ENCODE measurements around the gene HAGH. TPM values are rescaled to one million over a fixed set of nuclear protein-coding genes. Genes with fewer than 3 reads are reported as not detected.
A peak's percentile ranks its signal among the peaks of the same experiment; 100 is the strongest.

HAGH gene
- total RNA-seq, 1 donor from 2014 or later, result 69.1 TPM

DNA sequence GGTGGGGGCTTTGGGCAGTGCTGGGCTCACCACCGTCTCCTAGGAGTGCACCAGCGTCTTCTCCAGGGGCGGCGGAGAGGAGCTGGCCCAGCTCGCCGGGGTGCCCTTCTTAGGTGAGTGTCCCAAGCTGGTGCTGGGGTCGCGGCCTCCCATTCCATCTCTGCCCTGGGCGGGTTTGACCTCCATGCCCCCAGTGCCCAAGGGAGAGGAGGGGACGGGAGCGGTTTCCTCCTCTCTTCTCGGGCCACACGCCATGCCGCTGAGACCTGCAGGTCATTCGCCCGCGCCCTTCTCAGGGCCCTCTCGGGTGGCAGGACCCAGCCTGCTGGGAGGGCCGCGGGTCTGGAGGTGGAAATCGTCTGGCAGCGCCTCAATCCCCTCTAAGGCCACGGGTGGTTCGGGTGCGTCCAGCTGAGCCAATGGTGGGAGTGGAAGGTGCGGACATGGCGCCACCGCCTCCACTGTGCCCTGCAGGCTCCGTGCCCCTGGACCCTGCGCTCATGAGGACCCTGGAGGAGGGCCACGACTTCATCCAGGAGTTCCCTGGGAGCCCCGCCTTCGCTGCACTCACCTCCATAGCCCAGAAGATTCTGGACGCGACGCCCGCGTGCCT, 38.4 kb downstream of the HAGH start:
- H3K4me3 ChIP-seq, result no peak overlapping the region
- H3K9me3 ChIP-seq, result no peaks in the 10 kb centered on the region
- no peak for TF ChIP-seq CTCF (IDR thresholded peaks at IDR 0.05)
- DNase-seq (no peak), ATAC-seq (no peak)
- peaks cover 23% of the 10 kb centered on the region for H3K4me1 ChIP-seq
- no peaks in the 10 kb centered on the region for H3K27me3 ChIP-seq (ENCODE audit: low read depth)
- peaks cover 45% of the 10 kb centered on the region for H3K36me3 ChIP-seq
- intact Hi-C loops (cut with DNase I), result no loop called here
- H3K27ac ChIP-seq, result no peak overlapping the region

- no peaks in the 10 kb centered on the region for H3K27me3 ChIP-seq (ENCODE audit: low read depth)
- intact Hi-C loops (cut with DNase I), result no loop called here
- H3K9me3 ChIP-seq, result no peaks in the 10 kb centered on the region
- H3K4me1 ChIP-seq, result peaks cover 23% of the 10 kb centered on the region
- no peak for TF ChIP-seq CTCF (IDR thresholded peaks at IDR 0.05)
- DNase-seq (peak; percentile 42), ATAC-seq (no peak)
- H3K36me3 ChIP-seq, result peaks cover 45% of the 10 kb centered on the region
- no peak overlapping the region for H3K4me3 ChIP-seq
- H3K27ac ChIP-seq, result no peak overlapping the region
Measured at GRCh38 chr16:1787322-1788094, 39.1 kb downstream of the HAGH start.

GRCh38 chr16:1787056-1787321, 39.6 kb downstream of the HAGH start:
- TF ChIP-seq CTCF (IDR thresholded peaks at IDR 0.05), result no peak
- H3K27ac ChIP-seq, result no peak overlapping the region
- H3K9me3 ChIP-seq, result no peaks in the 10 kb centered on the region
- H3K27me3 ChIP-seq (ENCODE audit: low read depth), result no peaks in the 10 kb centered on the region
- intact Hi-C loops (cut with DNase I), result no loop called here
- DNase-seq (no peak), ATAC-seq (no peak)
- H3K36me3 ChIP-seq, result peaks cover 45% of the 10 kb centered on the region
- H3K4me1 ChIP-seq, result peaks cover 23% of the 10 kb centered on the region
- H3K4me3 ChIP-seq, result no peak overlapping the region

DNA sequence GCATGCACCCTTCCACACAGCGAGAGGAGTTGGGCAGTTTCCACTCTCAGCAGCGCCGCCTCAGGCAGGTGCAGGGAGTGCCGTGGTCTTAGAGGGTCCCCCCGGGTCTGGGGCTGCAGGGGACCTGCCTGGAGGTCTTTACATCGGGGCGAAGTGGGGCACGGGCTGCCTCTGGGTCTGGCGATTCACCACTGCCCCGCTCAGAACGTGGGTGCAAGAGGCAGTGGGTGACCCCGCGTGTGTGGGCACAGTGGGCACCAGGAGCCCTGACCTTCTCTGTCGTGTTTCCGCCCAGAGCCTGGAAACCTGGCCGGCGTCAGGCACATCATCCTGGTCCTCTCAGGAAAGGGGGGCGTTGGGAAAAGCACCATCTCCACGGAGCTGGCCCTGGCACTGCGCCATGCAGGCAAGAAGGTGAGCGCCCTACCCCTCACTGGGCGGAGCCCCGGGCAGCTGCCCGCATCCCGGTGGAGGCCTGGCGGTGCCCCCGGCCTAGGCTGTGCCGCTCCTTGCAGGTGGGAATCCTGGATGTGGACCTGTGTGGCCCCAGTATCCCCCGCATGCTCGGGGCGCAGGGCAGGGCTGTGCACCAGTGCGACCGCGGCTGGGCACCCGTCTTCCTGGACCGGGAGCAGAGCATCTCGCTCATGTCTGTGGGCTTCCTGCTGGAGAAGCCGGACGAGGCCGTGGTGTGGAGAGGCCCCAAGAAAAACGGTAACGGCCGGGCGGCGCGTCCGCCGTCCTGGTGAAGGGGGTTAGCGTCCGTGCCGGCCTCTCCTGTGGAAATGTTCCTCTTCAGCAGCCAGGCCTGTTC, 40.2 kb downstream of the HAGH start:
- Histone ChIP-seq H3K27ac (no peak overlapping the region), H3K27me3 (ENCODE audit: low read depth) (no peaks in the 10 kb centered on the region), H3K4me3 (no peak overlapping the region), H3K4me1 (peaks cover 25% of the 10 kb centered on the region), H3K36me3 (peaks cover 45% of the 10 kb centered on the region), H3K9me3 (no peaks in the 10 kb centered on the region)
- ATAC-seq, result no peak
- DNase-seq, result no peak
- intact Hi-C loops (cut with DNase I), result no loop called here
- no peak for TF ChIP-seq CTCF (IDR thresholded peaks at IDR 0.05)

DNA sequence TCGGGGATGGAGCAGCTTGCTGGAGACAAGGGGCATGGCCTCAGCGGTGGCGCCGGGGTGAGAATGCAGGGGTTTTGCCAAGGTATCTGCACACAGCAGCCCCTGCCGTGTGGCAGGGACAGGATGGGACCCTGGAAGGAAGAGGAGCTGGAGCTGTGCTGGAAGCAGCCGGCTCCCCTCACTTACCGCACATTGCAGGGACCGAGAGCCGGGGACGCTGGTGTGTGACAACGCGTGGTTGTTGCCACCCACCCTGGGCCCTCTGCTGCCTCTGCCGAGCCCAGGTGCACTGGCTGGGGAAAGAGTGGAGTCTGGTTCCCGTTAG, 40.8 kb downstream of the HAGH start:
- H3K27ac ChIP-seq, result no peak overlapping the region
- H3K9me3 ChIP-seq, result no peaks in the 10 kb centered on the region
- intact Hi-C loops (cut with DNase I), result no loop called here
- TF ChIP-seq CTCF (IDR thresholded peaks at IDR 0.05), result no peak
- peaks cover 32% of the 10 kb centered on the region for H3K4me1 ChIP-seq
- DNase-seq, result no peak
- H3K4me3 ChIP-seq, result no peak overlapping the region
- H3K36me3 ChIP-seq, result peaks cover 49% of the 10 kb centered on the region
- no peak for ATAC-seq
- no peaks in the 10 kb centered on the region for H3K27me3 ChIP-seq (ENCODE audit: low read depth)
